HepG2 (cell line): ENCODE results near the gene EEF1A2. TPM values are rescaled to one million over a fixed set of nuclear protein-coding genes. Genes with fewer than 3 reads are reported as not detected.
A peak's percentile ranks its signal among the peaks of the same experiment; 100 is the strongest.

Source experiments
- ATAC-seq: fragments of 200-7000 bp; cut with Tn5 transposase; 3 replicates; pipeline ENCODE4 v1.9.1; 2020; ENCODE audit warnings: mild to moderate bottlenecking, moderate library complexity
- BruUV-seq: library from RNA; stranded (reverse); fragments of 400-500 nt; replicated peaks from 2 replicates; lab custom pipeline; 2021; lab: Mats Ljungman, UMichigan
- CTCF ChIA-PET: fragments of 300-600 bp; formaldehyde crosslinking; extraction: SDS; loops from one replicate; lab custom pipeline; 2021; ENCODE audit warnings: low total read pairs, inconsistent platforms, low intra/inter-chr PET ratio; lab: Yijun Ruan, JAX
- POLR2A ChIA-PET: fragments of 350-600 bp; sonication (Branson Sonifier 250); formaldehyde crosslinking; loops from one replicate; lab custom pipeline; 2020; ENCODE audit warnings: antibody characterized with exemption, inconsistent platforms; lab: Yijun Ruan, JAX
- DNase-seq: peaks from one replicate; pipeline ENCODE4 v3.0.0-alpha.2; 2015; ENCODE audit warnings: low spot score
- FAIRE-seq: peaks from 3 replicates; lab custom pipeline; 2011; peaks lifted over from hg19 to GRCh38; lab: Jason Lieb, UNC
- H2AFZ ChIP-seq: one replicate; pipeline ENCODE4 v1.6.1; 2011; ENCODE audit warnings: low read length, inconsistent platforms
- H3K27ac ChIP-seq: fragments of 300-600 bp; 3 replicates; pipeline ENCODE4 v1.8.0; 2011; ENCODE audit warnings: mixed run types, mild to moderate bottlenecking, mixed read lengths, low read length, inconsistent platforms; ENCODE audit not compliant: insufficient read depth; ENCODE audit errors: extremely low read length
- H3K27me3 ChIP-seq, 2 experiments: fragments of 200-600 bp in 1 of 2; 2 replicates in 1 of 2; 3 replicates in 1 of 2; pipeline versions ENCODE4 v1.6.0 to v1.8.0; 2011; ENCODE audit warnings: low read length in 2 of 2, mild to moderate bottlenecking in 2 of 2, moderate library complexity in 2 of 2, inconsistent platforms in 1 of 2; ENCODE audit not compliant: insufficient read depth in 2 of 2, control insufficient read depth in 1 of 2
- H3K36me3 ChIP-seq, 2 experiments: fragments of 200-600 bp in 1 of 2; replicated peaks in 1 of 2; 2 replicates in 1 of 2; 3 replicates in 1 of 2; pipeline versions ENCODE4 v1.5.1 to v1.8.0; 2011; ENCODE audit warnings: low read length in 2 of 2, inconsistent platforms in 1 of 2; ENCODE audit not compliant: insufficient read depth in 2 of 2, control insufficient read depth in 1 of 2
- H3K4me1 ChIP-seq: 2 replicates; pipeline ENCODE4 v1.5.1; 2012; ENCODE audit warnings: low read length, inconsistent platforms; ENCODE audit not compliant: insufficient read depth
- H3K4me2 ChIP-seq: 2 replicates; pipeline ENCODE4 v1.6.0; 2011; ENCODE audit warnings: low read depth, low read length, inconsistent platforms
- H3K4me3 ChIP-seq, 3 experiments: fragments of 200-600 bp in 1 of 3; sonication (generic), shearing (Covaris generic) in 1 of 3; replicated peaks in 1 of 3; 2 replicates each; pipeline ENCODE4 v1.5.1; 2011 to 2016; ENCODE audit warnings: low read length in 3 of 3, inconsistent platforms in 2 of 3, low read depth in 2 of 3, mild to moderate bottlenecking in 2 of 3, control low read depth in 1 of 3, mixed read lengths in 1 of 3; ENCODE audit not compliant: insufficient read depth in 1 of 3
- H3K79me2 ChIP-seq: one replicate; pipeline ENCODE4 v1.6.1; 2011; ENCODE audit warnings: low read length, inconsistent platforms; ENCODE audit not compliant: insufficient read depth
- H3K9ac ChIP-seq: 2 replicates; pipeline ENCODE4 v1.6.0; 2011; ENCODE audit warnings: mild to moderate bottlenecking, low read depth, low read length, inconsistent platforms; ENCODE audit not compliant: insufficient read depth
- H3K9me3 ChIP-seq: 2 replicates; pipeline ENCODE4 v1.5.1; 2012; ENCODE audit warnings: mild to moderate bottlenecking, low read length
- H4K20me1 ChIP-seq: 2 replicates; pipeline ENCODE4 v1.6.0; 2011; ENCODE audit warnings: inconsistent platforms, mild to moderate bottlenecking, low read length, moderate library complexity; ENCODE audit not compliant: insufficient read depth
- CHD2 ChIP-seq: IDR thresholded peaks from 2 replicates; pipeline ENCODE4 v1.6.1; 2011; ENCODE audit warnings: low read depth, low read length, improper control_type of control experiment
- DNMT1 ChIP-seq: sonication (generic); formaldehyde crosslinking; IDR thresholded peaks from 2 replicates; pipeline ENCODE4 v1.5.1; 2020; ENCODE audit warnings: mild to moderate bottlenecking, missing genetic modification reagents
- EZH2 ChIP-seq: conservative IDR thresholded peaks from 2 replicates; pipeline ENCODE4 v1.6.1; 2012; ENCODE audit warnings: mild to moderate bottlenecking, low read depth, low read length, moderate library complexity
- GABPA ChIP-seq, 2 experiments: IDR thresholded peaks; 2 replicates each; pipeline ENCODE4 v1.6.1; 2011 to 2016; ENCODE audit warnings: low read depth in 2 of 2, low read length in 1 of 2, missing biosample characterization in 1 of 2, missing genetic modification characterization in 1 of 2
- MTF2 ChIP-seq: sonication (generic); formaldehyde crosslinking; IDR thresholded peaks from 2 replicates; pipeline ENCODE4 v1.5.0; 2020; ENCODE audit warnings: missing genetic modification reagents, borderline replicate concordance
- SPEN ChIP-seq: sonication (generic); formaldehyde crosslinking; IDR thresholded peaks from 2 replicates; pipeline ENCODE4 v1.5.1; 2020; ENCODE audit warnings: low read depth, mild to moderate bottlenecking, missing genetic modification reagents
- ZBTB46 ChIP-seq: sonication (generic); formaldehyde crosslinking; IDR thresholded peaks from 2 replicates; pipeline ENCODE4 v1.4.0; 2020; ENCODE audit warnings: mild to moderate bottlenecking, missing genetic modification reagents, borderline replicate concordance
- WGBS: methylation state at CpG from one replicate; pipeline ENCODE4 v1.1.6; 2017; ENCODE audit warnings: low lambda C conversion rate; 5-methylcytosine and 5-hydroxymethylcytosine counted together
- in situ Hi-C: cut with HindIII; loops from 2 replicates; pipeline ENCODE4 v1.10.0; 2017; ENCODE audit warnings: low pct_unique_long_range_greater_than_20kb; ENCODE audit not compliant: extremely low pct_ligation_motif_present
- intact Hi-C: fragments of 100-400 bp; cut with micrococcal nuclease; formaldehyde crosslinking; loops from one replicate; pipeline ENCODE4 v1.10.0; 2022; ENCODE audit not compliant: unreplicated experiment
- polyA plus RNA-seq, 8 experiments: library from polyadenylated mRNA; depleted of rRNA in 3 of 8; stranded (reverse) in 7 of 8; unstranded in 1 of 8; fragments of >200 nt; fragmentation: Illumina TruSeq in 4 of 8; extraction: Trizol in 4 of 8; gene quantifications; 2 replicates each; pipeline versions ENCODE4 v1.2.1 to v1.2.3, GENCODE V29; 2011 to 2016; ENCODE audit warnings: low read depth in 4 of 8, missing spikeins in 1 of 8, mixed read lengths in 1 of 8; ENCODE audit not compliant: insufficient read depth in 1 of 8
- total RNA-seq, 5 experiments: library from RNA; depleted of rRNA; stranded (reverse); fragments of >200 nt; fragmentation: Illumina TruSeq; extraction: Trizol; gene quantifications; 2 replicates each; pipeline ENCODE4 v1.2.3, GENCODE V29; 2016; ENCODE audit warnings: low read depth in 1 of 5

The EEF1A2 gene
- total and polyA plus RNA-seq, 2 of the 13 experiments (the other 11 are each of a cell fraction or from before 2014, with no cell fraction given), result 0.44 to 0.87 TPM

GRCh38 chr20:63465380-63466249, 33.3 kb downstream of the EEF1A2 start:
- in situ Hi-C loops, result no loop called here
- H2AFZ ChIP-seq, result no peak overlapping the region
- H3K9me3 ChIP-seq, result no peaks in the 10 kb centered on the region
- no peak for ATAC-seq
- no peak for DNase-seq
- POLR2A ChIA-PET, result no interaction called here
- 36% methylated on average over 50 of the region's 56 CpGs for WGBS
- CTCF ChIA-PET, result no interaction called here
- TF ChIP-seq CHD2 (no peak), MTF2 (CRISPR knock-in tag) (0 out of 2 replicates have a peak, but pooled peaks have one; percentile 46), ZBTB46 (no peak), DNMT1 (CRISPR knock-in tag) (peak; percentile 24; the same call in 1 of the 2 replicates), GABPA (IDR thresholded peaks at IDR 0.05; ENCODE audit: low read depth, low read length) (0 out of 2 replicates have a peak, but pooled peaks have one; percentile 9), GABPA (CRISPR knock-in tag; IDR thresholded peaks at IDR 0.05; ENCODE audit: low read depth) (no peak), SPEN (no peak), EZH2 (0 out of 2 replicates have a peak, but pooled peaks have one; percentile 15)
- no peak for FAIRE-seq
- H3K4me1 ChIP-seq, result no peaks in the 10 kb centered on the region
- H3K27me3 ChIP-seq, result peaks cover 61 to 94% of the 10 kb centered on the region in 2 experiments
- H3K9ac ChIP-seq, result no peak overlapping the region
- peaks cover 23% of the 10 kb centered on the region; the same call in 1 of the 2 replicates for H4K20me1 ChIP-seq
- no peaks in the 10 kb centered on the region for H3K79me2 ChIP-seq
- intact Hi-C loops, result no loop called here
- no peak overlapping the region for H3K4me2 ChIP-seq
- BruUV-seq, result no TSS peak
- H3K27ac ChIP-seq, result no peak overlapping the region
- no peak overlapping the region for H3K4me3 ChIP-seq
- no peaks in the 10 kb centered on the region for H3K36me3 ChIP-seq
